22Rv1 (cell line): ENCODE measurements around the gene APEH.

ENCODE experiments used
- H3K27ac ChIP-seq: fragments of 450-650 bp; 2 replicates; pipeline ENCODE4 v1.5.1; 2017
- CTCF ChIP-seq: fragments of 450-650 bp; IDR thresholded peaks from 2 replicates; pipeline ENCODE4 v1.5.1; 2017; ENCODE audit warnings: mild to moderate bottlenecking
- ZFX ChIP-seq: fragments of 450-650 bp; IDR thresholded peaks from 2 replicates; pipeline ENCODE4 v1.6.1; 2017; ENCODE audit warnings: antibody characterized with exemption, borderline replicate concordance

Gene APEH

GRCh38 chr3:49714728-49715550 is 40.8 kb downstream of the APEH start:
- TF ChIP-seq CTCF (no peak), ZFX (no peak)
- no peak overlapping the region for H3K27ac ChIP-seq

- no peak for TF ChIP-seq CTCF
- TF ChIP-seq ZFX: no peak
- H3K27ac ChIP-seq: no peak overlapping the region
These were observed 41.5 kb downstream of the APEH start for GRCh38 chr3:49715611-49716121.

- TF ChIP-seq ZFX (no peak), CTCF (no peak)
- H3K27ac ChIP-seq: no peak overlapping the region
These were observed 42.0 kb downstream of the APEH start for GRCh38 chr3:49716169-49716568.

- H3K27ac ChIP-seq: no peak overlapping the region
- no peak for TF ChIP-seq ZFX
- no peak for TF ChIP-seq CTCF
These were observed 42.6 kb downstream of the APEH start for GRCh38 chr3:49716691-49717210.

GRCh38 chr3:49717211-49717958 is 43.2 kb downstream of the APEH start:
- H3K27ac ChIP-seq: no peak overlapping the region; the same call in 1 of the 2 replicates
- no peak for TF ChIP-seq CTCF
- no peak for TF ChIP-seq ZFX

GRCh38 chr3:49717959-49718857 is 44.1 kb downstream of the APEH start:
- TF ChIP-seq ZFX (no peak), CTCF (no peak)
- H3K27ac ChIP-seq: peak overlapping the region; percentile 75
